Nasal cavity respiratory epithelium epithelial cell of viscerocranial mucosa (primary cell): ENCODE results near the gene TTC27. TPM values are rescaled to one million over a fixed set of nuclear protein-coding genes. Genes with fewer than 3 reads are reported as not detected.

ENCODE experiments used
- total RNA-seq: library from RNA; depleted of rRNA; stranded (reverse); fragments of >200 nt; gene quantifications from 2 replicates; pipeline ENCODE4 v1.2.3, GENCODE V29; 2014

The TTC27 gene
- 31.5 and 34.5 TPM in 2 replicates for total RNA-seq

GRCh38 chr2:32627814-32628579, at the start of gene TTC27:
Gene TTC27 (plus strand): TSS chr2:32628050. CDS start chr2:32628293, 243 bp downstream.

